ENCODE results near the gene FSTL3.

DNA sequence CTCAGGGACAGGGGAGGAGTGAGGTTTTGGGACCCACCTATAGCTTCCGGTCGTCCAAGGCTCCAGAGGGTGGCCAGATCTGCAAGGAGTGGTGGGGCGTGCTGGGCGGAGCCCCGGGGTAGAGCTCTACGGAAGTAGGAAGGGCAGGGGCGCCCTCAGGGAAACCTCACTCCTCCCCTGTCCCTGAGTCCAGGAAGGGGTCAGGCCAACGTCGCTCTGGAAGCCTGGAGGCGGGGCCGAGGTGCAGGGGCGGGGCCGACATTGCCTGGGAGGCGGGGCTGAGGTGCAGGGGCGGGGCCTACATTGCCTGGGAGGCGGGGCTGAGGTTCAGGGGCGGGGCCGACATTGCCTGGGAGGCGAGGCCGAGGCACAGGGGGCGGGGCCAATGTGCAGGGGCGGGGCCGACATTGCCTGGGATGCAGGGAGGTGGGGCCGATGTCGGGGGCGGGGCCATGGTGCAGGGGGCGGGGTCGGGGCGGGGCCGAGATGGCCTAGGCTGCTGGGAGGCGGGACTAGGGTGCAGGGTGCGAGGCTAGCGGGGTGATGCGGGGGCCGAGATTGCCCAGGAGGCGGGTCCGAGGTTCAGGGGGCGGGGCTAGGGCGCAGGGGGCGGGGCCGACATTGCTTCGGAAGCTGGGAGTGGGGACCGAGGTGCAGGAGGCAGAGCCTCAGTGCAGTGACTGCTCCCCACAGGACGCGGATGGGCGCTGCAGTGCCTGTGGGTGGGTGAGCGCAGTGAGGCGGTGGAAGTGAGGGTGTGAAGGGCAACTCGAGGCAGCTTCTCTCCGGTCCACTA, 27.7 kb downstream of the FSTL3 start:
- TF ChIP-seq POLR2A (IDR thresholded peaks at IDR 0.05; ENCODE audit: low read depth, low read length) (no peak), POLR2AphosphoS5 (IDR thresholded peaks at IDR 0.05; ENCODE audit: low read depth, low read length) (no peak), TAF1 (IDR thresholded peaks at IDR 0.05; ENCODE audit: low read depth, low read length) (no peak), PAX5 (IDR thresholded peaks at IDR 0.05; ENCODE audit: insufficient read depth, low read length, severe bottlenecking) (no peak)
